Measurements from ENCODE around the gene APP.

DNA sequence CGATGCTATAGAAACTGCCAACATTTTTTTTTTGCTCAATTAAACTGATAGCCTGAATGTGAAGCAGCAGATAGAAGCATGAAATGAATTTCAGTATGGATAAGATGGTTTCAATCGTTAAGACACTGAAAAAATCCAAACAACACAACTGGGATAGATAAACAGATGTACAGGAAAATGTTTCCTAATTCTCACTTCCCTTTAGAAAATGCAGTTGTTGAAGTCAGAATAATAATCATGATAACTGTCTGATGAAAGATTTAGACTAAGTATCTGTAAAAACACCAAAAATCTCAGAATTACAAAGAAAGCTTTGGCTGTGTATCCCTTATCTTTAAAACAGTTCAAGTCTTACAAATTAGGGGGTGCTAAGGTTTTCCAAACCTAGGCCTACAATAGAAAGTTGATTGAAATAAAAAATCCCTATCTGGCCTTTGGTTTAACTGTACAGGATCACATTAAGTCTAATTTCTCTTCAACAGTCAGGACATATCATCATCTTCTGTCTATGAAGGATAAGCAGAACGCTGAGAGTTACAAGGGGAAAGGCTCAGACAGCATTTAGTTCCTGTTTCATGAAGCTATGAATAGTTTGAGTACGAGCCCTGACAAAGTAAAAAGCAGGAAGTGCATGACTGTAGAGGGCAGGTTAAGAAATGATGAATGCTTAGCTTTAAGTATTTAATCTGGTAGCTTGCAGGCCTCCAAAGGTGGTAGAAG, 203.2 kb downstream of the APP start:
- TF ChIP-seq ESRRG (CRISPR knock-in tag; IDR thresholded peaks at IDR 0.05) (no peak), RARB (CRISPR knock-in tag; IDR thresholded peaks at IDR 0.05) (no peak), BACH2 (CRISPR knock-in tag; IDR thresholded peaks at IDR 0.05; ENCODE audit: borderline replicate concordance) (no peak)
